ENCODE data around the gene BCAS3. TPM values are rescaled to one million over a fixed set of nuclear protein-coding genes. Genes with fewer than 3 reads are reported as not detected.

Gene BCAS3
- total and polyA plus RNA-seq, 9 donors, result 9.4 to 37.0 (median 21.6) TPM

DNA sequence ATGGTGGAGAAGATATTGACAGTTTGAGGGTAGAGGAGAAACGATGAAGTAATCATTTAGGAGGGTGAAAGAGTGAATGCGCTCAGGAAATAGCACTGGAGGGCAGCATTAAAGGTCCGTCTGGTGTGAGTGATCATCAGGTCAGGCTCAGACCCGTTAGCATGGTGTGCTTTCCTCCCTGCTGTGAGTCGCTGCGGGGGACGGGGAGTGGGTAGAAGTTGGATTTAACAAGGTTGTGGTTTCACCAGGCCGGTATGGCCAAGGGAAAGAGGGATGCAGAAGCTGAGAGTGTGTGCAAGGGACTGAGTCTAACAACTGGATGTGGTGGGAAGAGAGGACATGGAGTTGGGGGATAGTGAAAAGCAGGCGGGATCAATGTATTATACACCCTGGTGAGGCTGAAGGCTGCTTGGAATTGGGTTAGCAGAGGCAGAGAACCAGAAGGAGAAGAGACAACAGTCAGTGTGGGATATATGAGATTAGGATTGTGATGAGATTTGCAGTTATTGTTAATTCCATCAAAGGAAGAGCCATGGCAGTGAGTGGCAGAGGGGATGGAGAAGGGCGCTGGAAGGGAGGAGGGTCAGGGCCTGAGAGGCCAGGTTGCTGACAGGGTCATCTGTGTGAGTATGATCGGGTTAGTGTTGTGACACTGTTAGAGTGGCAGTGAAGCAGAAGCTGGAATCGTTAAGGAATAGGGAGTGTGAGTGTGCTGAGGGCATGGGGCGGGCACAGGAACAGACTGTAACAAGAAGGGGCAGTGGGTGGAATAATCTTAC is 663.0 kb downstream of the BCAS3 start:
- no peaks in the 10 kb centered on the region for H3K9me3 ChIP-seq
- H3K4me1 ChIP-seq (ENCODE audit: insufficient read depth), result peaks cover 15% of the 10 kb centered on the region
- no peak for TF ChIP-seq POLR2A (IDR thresholded peaks at IDR 0.05)
- TF ChIP-seq EP300 (IDR thresholded peaks at IDR 0.05), result no peak
- TF ChIP-seq, protein P1, sequence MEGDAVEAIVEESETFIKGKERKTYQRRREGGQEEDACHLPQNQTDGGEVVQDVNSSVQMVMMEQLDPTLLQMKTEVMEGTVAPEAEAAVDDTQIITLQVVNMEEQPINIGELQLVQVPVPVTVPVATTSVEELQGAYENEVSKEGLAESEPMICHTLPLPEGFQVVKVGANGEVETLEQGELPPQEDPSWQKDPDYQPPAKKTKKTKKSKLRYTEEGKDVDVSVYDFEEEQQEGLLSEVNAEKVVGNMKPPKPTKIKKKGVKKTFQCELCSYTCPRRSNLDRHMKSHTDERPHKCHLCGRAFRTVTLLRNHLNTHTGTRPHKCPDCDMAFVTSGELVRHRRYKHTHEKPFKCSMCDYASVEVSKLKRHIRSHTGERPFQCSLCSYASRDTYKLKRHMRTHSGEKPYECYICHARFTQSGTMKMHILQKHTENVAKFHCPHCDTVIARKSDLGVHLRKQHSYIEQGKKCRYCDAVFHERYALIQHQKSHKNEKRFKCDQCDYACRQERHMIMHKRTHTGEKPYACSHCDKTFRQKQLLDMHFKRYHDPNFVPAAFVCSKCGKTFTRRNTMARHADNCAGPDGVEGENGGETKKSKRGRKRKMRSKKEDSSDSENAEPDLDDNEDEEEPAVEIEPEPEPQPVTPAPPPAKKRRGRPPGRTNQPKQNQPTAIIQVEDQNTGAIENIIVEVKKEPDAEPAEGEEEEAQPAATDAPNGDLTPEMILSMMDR (IDR thresholded peaks at IDR 0.05), result no peak
- no peak for DNase-seq
- H3K27ac ChIP-seq, result no peak overlapping the region
- no peaks in the 10 kb centered on the region for H3K36me3 ChIP-seq
- no peaks in the 10 kb centered on the region for H3K27me3 ChIP-seq
- H3K4me3 ChIP-seq, result no peak overlapping the region
- WGBS, 3 donors, result 88 to 91% (median 90%) methylated on average over 13 of the region's 13 CpGs
- intact Hi-C loops (cut with DNase I), result no loop called here

DNA sequence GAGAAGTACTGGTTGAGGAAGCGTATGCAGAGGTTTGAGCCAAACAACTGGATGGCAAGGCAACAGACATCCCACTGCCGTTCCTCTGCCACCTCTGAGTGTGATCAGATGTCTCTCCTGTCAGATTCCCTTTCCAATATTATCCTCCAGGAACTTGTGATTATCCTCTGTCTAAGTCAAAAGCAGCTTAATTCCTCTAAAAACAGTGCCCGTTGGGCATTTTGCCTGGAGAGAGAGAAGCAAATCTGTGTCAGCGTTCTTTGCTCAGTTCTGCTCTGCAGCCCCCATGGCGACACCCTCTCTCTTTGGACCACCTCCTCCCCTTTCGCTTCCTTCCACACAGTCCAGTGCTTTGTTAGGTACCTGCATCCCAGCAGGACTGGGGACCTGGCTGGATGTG is 665.9 kb downstream of the BCAS3 start:
- intact Hi-C loops (cut with DNase I), result no loop called here
- no peak overlapping the region for H3K4me3 ChIP-seq
- 75 to 95% (median 78%) methylated on average over 6 of the region's 6 CpGs for WGBS, 3 donors
- no peaks in the 10 kb centered on the region for H3K36me3 ChIP-seq
- TF ChIP-seq POLR2A (IDR thresholded peaks at IDR 0.05) (no peak), EP300 (IDR thresholded peaks at IDR 0.05) (no peak)
- TF ChIP-seq, protein P1 (IDR thresholded peaks at IDR 0.05), result no peak
- H3K27ac ChIP-seq, result no peak overlapping the region
- H3K27me3 ChIP-seq, result no peaks in the 10 kb centered on the region
- no peak for DNase-seq
- H3K4me1 ChIP-seq (ENCODE audit: insufficient read depth), result peaks cover 6% of the 10 kb centered on the region
- H3K9me3 ChIP-seq, result no peaks in the 10 kb centered on the region

DNA sequence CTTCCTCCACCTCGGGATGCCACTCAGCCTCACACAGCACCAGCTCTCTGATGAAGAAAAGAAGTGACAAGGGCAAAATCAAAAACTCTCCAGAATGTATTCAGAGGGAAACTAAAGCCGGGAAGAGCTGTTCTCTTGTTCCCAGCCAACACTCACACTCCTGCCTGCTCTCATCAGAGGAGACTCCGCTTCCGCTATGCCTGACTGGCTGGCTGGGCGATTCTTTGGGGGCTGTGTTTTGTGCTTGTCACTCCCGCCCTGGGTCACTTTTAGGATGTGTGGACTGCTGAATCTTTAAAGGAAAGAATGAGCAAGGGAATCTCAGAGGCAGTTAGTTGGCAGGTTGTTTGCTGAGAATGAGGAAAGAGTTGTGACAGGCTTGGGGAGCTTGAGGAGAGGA is 667.4 kb downstream of the BCAS3 start:
- H3K4me1 ChIP-seq (ENCODE audit: insufficient read depth), result no peaks in the 10 kb centered on the region
- 92 to 96% (median 92%) methylated on average over 6 of the region's 6 CpGs for WGBS, 3 donors
- H3K9me3 ChIP-seq, result no peaks in the 10 kb centered on the region
- no peak for DNase-seq
- H3K27me3 ChIP-seq, result no peaks in the 10 kb centered on the region
- H3K27ac ChIP-seq, result no peak overlapping the region
- intact Hi-C loops (cut with DNase I), result no loop called here
- TF ChIP-seq EP300 (IDR thresholded peaks at IDR 0.05) (no peak), POLR2A (IDR thresholded peaks at IDR 0.05) (no peak)
- TF ChIP-seq, protein P1 (IDR thresholded peaks at IDR 0.05), result no peak
- no peaks in the 10 kb centered on the region for H3K36me3 ChIP-seq
- no peak overlapping the region for H3K4me3 ChIP-seq

DNA sequence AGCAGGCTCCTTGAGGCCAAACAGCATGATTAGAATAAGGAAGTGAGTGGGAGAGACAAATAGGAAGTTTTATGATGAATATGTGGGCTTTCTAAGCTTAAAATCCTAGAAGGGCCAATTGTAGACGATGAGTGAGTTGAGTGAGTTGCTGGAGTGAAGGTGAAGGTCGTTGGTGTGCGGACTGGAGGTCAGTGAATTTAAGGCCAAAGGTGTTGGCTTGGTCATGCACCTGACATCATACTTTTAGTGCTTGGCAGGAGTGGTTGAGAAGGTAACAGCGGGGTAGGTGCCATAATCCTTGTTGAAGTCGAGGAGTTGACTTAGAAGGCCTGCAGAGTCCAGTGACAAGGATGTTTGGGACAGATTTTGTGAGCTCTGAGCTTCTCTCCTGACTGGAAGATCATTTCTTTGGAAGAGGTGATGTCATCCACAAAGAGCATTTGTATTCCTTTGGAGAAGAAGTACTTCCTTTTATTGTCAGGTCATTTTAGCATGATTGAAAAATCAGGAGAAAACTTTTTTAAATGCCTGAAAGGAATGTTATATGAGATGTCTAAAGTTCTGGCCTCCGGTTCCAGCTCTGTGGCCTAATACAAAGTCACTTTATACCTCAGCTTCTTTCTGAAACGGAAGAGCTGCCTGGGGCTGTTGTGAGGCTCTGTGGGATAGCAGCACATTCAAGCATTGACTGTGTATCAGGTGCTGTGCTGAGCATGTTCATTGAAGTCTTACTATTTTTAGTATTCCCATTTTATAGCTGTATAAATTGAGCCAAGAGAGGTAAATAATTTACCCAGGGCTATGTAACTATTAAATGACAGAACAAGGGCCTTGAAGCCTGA is 668.4 kb downstream of the BCAS3 start:
- H3K4me3 ChIP-seq, result no peak overlapping the region
- DNase-seq, result no peak
- no peaks in the 10 kb centered on the region for H3K36me3 ChIP-seq
- H3K4me1 ChIP-seq (ENCODE audit: insufficient read depth), result no peaks in the 10 kb centered on the region
- WGBS, 3 donors, result 94 to 96% (median 94%) methylated on average over 7 of the region's 7 CpGs
- TF ChIP-seq EP300 (IDR thresholded peaks at IDR 0.05) (no peak), POLR2A (IDR thresholded peaks at IDR 0.05) (no peak)
- TF ChIP-seq, protein P1 (IDR thresholded peaks at IDR 0.05), result no peak
- no peaks in the 10 kb centered on the region for H3K27me3 ChIP-seq
- H3K27ac ChIP-seq, result no peak overlapping the region
- intact Hi-C loops (cut with DNase I), result no loop called here
- no peaks in the 10 kb centered on the region for H3K9me3 ChIP-seq

Data from ovary (tissue), 9 donors.